Measurements from ENCODE around the gene PPM1N. TPM values are rescaled to one million over a fixed set of nuclear protein-coding genes. Genes with fewer than 3 reads are reported as not detected.

The PPM1N gene
- total RNA-seq, 4 donors from 2014 or later, result 1.5 to 1.7 TPM; not detected in 2

DNA sequence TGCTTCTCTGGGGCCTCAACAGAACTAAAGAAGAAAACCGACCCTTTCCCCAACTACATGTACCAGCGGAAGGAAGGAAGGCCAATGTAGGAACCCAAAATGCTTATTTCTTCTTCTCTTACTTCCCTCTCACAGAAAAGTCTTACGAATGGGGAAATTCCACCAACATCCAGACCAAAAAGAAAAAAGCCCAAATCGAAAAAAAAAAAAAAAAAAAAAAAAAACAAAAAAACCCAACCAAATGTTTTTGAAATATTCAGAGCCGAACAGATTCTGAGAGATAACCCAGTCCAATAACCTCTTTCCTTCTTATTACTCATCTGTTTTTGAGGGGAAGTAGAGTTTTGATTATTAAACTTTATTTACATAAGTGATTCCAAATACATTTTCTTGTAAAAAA lies 3.9 kb downstream of the PPM1N start:
- Histone ChIP-seq H3K4me3 (no peak overlapping the region), H3K4me1 (peaks cover 0 to 36% (median 10%) of the 10 kb centered on the region in 4 donors), H3K36me3 (no peaks in the 10 kb centered on the region), H3K27ac (no peak overlapping the region), H3K9me3 (peaks cover 0 to 3% (median 0%) of the 10 kb centered on the region in 4 donors), H3K27me3 (no peaks in the 10 kb centered on the region)
- TF ChIP-seq, protein P1, sequence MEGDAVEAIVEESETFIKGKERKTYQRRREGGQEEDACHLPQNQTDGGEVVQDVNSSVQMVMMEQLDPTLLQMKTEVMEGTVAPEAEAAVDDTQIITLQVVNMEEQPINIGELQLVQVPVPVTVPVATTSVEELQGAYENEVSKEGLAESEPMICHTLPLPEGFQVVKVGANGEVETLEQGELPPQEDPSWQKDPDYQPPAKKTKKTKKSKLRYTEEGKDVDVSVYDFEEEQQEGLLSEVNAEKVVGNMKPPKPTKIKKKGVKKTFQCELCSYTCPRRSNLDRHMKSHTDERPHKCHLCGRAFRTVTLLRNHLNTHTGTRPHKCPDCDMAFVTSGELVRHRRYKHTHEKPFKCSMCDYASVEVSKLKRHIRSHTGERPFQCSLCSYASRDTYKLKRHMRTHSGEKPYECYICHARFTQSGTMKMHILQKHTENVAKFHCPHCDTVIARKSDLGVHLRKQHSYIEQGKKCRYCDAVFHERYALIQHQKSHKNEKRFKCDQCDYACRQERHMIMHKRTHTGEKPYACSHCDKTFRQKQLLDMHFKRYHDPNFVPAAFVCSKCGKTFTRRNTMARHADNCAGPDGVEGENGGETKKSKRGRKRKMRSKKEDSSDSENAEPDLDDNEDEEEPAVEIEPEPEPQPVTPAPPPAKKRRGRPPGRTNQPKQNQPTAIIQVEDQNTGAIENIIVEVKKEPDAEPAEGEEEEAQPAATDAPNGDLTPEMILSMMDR (IDR thresholded peaks at IDR 0.05), result no peak
- no peak for TF ChIP-seq POLR2A (IDR thresholded peaks at IDR 0.05)
- DNase-seq, result no peak

DNA sequence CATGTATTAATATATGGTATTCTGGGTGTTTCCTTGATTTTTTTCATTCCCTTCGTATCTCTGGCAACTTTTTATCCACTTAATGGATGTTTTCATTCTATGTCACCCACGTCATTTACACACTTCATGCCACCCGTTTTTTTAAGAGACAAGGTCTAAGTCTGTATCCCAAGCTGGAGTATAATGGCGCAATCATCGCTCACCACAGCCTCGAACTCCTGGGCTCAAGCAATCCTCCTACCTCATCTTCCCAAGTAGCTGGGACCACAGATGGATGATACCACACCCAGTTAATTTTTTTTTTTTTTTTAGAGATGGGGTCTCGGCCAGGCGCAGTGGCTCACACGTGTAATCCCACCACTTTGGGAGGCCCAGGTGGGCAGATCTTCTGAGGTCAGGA lies 5.7 kb downstream of the PPM1N start:
- H3K27ac ChIP-seq, result no peak overlapping the region

DNA sequence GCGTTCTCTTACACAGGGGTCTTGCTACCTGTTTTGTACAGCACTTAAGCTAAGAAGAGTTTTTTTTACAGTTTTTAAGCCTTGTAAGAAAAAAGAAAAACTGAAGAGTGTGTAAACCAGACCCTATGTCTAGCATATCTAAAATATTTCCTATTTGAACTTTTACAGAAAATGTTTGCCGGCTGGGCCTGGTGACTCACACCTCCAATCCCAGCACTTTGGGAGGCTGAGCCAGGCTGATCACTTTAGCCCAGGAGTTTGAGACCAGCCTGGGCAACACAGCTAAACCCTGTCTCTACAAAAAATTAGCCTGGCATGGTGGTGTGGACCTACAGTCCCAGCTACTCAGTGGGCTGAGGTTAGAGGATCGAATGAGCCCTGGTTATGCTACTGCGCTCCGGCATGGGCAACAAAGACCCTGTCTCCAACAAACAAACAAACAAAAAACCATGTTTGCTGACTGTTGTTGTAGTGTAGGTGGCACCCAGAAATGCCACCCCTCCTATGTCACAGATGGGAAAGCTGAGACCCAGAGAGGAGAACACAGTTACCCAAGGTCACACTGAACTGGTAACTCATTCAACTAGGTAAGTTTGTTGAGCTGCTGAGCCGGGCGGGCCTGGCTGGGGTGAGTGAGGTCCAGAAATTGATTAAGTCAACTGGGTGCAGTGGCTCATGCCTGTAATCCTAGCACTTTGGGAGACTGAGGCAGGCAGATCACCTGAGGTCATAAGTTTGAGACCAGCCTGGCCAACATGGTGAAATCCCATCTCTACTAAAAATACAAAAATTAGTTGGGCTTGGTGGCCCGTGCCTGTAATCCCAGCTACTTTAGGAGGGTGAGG lies 7.1 kb downstream of the PPM1N start:
- H3K4me3 ChIP-seq, result no peak overlapping the region
- H3K27ac ChIP-seq, result peak overlapping the region; percentile 93 to 98 (median 98)
- peaks cover 0 to 21% (median 6%) of the 10 kb centered on the region in 4 donors for H3K4me1 ChIP-seq
- no peaks in the 10 kb centered on the region for H3K27me3 ChIP-seq
- no peaks in the 10 kb centered on the region for H3K9me3 ChIP-seq
- H3K36me3 ChIP-seq, result no peaks in the 10 kb centered on the region
- no peak for DNase-seq
- TF ChIP-seq, protein P1 (IDR thresholded peaks at IDR 0.05), result no peak
- no peak for TF ChIP-seq POLR2A (IDR thresholded peaks at IDR 0.05)

More for the DNA sequence above, 5.7 kb downstream of the PPM1N start:
- no peak overlapping the region for H3K4me3 ChIP-seq
- no peaks in the 10 kb centered on the region for H3K27me3 ChIP-seq
- DNase-seq, result no peak
- H3K9me3 ChIP-seq, result peaks cover 0 to 3% (median 0%) of the 10 kb centered on the region in 4 donors
- H3K4me1 ChIP-seq, result peaks cover 0 to 20% (median 6%) of the 10 kb centered on the region in 4 donors
- TF ChIP-seq, protein P1 (IDR thresholded peaks at IDR 0.05), result no peak
- TF ChIP-seq POLR2A (IDR thresholded peaks at IDR 0.05), result no peak
- H3K36me3 ChIP-seq, result no peaks in the 10 kb centered on the region

DNA sequence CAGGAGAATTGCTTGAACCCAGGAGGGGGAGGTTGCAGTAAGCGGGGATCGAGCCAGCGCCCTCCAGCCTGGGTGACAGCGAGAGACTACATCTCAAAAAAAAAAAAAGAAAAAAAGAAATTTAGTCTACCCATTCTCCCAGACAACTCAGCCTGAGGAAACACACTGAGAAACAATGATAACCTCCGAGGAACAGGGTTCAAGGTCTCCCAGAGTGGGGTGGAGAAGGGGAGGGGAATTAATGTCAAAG lies 7.7 kb downstream of the PPM1N start:
- H3K36me3 ChIP-seq, result no peaks in the 10 kb centered on the region
- TF ChIP-seq, protein P1 (IDR thresholded peaks at IDR 0.05), result no peak
- TF ChIP-seq POLR2A (IDR thresholded peaks at IDR 0.05), result no peak
- DNase-seq, result no peak
- H3K27ac ChIP-seq, result peak overlapping the region; percentile 93 to 98 (median 98)
- no peaks in the 10 kb centered on the region for H3K27me3 ChIP-seq
- no peaks in the 10 kb centered on the region for H3K9me3 ChIP-seq
- H3K4me1 ChIP-seq, result peaks cover 0 to 26% (median 7%) of the 10 kb centered on the region in 4 donors
- peak overlapping the region in 3 of 4 donors; percentile 84 to 100 (median 99) for H3K4me3 ChIP-seq

DNA sequence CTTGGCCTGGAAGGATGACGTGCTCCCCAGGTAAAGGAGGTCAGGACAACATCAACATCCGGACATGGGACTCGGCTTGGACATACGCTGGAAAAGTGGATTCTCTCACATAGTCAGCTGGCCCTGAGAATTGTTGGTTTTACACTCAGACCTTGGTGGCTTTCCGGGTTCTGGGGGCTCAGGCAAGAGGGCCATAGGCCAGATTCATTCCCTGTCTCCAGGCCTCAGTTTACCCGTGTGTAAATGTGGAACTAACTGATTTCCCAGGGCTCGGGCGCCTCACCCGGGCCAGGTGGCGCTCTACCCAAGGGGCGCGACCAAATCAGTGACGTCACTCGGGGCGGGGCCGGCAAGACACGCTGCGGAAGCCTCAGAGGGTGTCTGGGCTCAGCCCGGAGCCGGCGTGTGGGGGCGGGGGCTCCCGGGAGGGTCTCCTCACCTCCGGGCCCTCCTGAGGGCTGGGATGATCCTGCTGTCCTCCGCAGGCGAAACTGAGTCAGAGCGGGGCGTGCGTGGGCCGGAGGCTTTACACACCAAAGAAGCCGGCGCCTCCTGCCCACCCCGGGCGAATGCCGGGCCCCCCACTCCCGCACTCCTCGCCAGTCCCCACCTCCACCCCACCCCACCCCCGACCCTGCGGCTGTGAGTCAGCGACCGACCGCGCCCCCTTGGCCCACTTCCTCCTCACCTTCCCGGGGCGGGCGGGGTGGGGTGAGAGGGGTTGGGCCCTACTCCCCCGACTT lies 8.2 kb downstream of the PPM1N start:
- Histone ChIP-seq H3K27ac (peak overlapping the region; percentile 93 to 98 (median 98)), H3K4me1 (peaks cover 0 to 31% (median 8%) of the 10 kb centered on the region in 4 donors), H3K36me3 (no peaks in the 10 kb centered on the region), H3K27me3 (no peaks in the 10 kb centered on the region), H3K9me3 (no peaks in the 10 kb centered on the region), H3K4me3 (peak overlapping the region; percentile 84 to 100 (median 100))
- peak; percentile 97 to 99 (median 98) for DNase-seq
- TF ChIP-seq POLR2A (IDR thresholded peaks at IDR 0.05), result peak; percentile 80 to 87
- TF ChIP-seq, protein P1 (IDR thresholded peaks at IDR 0.05), result peak; percentile 8 to 60 (median 44)

Measured in Peyer's patch (tissue), 4 donors.